GM12891 (cell line): ENCODE measurements around the gene VPS35L.
A peak's percentile ranks its signal among the peaks of the same experiment; 100 is the strongest.

Experiments used
- PAX5 ChIP-seq: IDR thresholded peaks from 2 replicates; pipeline ENCODE4 v1.6.1; 2011; ENCODE audit warnings: low read length, moderate library complexity, mild to moderate bottlenecking; ENCODE audit not compliant: insufficient read depth, severe bottlenecking
- POLR2A ChIP-seq: IDR thresholded peaks from 2 replicates; pipeline ENCODE4 v1.6.1; 2011; ENCODE audit warnings: low read depth, low read length, control low read depth
- POLR2AphosphoS5 ChIP-seq: IDR thresholded peaks from 2 replicates; pipeline ENCODE4 v1.6.1; 2011; ENCODE audit warnings: low read depth, low read length, control low read depth
- POU2F2 ChIP-seq: IDR thresholded peaks from 2 replicates; pipeline ENCODE4 v1.6.1; 2011; ENCODE audit warnings: low read depth, mild to moderate bottlenecking, control low read depth, low read length, moderate library complexity
- SPI1 ChIP-seq: IDR thresholded peaks from 2 replicates; pipeline ENCODE4 v1.6.1; 2011; ENCODE audit warnings: low read depth, low read length, control low read depth
- TAF1 ChIP-seq: IDR thresholded peaks from 2 replicates; pipeline ENCODE4 v1.6.1; 2011; ENCODE audit warnings: low read depth, low read length, control low read depth

DNA sequence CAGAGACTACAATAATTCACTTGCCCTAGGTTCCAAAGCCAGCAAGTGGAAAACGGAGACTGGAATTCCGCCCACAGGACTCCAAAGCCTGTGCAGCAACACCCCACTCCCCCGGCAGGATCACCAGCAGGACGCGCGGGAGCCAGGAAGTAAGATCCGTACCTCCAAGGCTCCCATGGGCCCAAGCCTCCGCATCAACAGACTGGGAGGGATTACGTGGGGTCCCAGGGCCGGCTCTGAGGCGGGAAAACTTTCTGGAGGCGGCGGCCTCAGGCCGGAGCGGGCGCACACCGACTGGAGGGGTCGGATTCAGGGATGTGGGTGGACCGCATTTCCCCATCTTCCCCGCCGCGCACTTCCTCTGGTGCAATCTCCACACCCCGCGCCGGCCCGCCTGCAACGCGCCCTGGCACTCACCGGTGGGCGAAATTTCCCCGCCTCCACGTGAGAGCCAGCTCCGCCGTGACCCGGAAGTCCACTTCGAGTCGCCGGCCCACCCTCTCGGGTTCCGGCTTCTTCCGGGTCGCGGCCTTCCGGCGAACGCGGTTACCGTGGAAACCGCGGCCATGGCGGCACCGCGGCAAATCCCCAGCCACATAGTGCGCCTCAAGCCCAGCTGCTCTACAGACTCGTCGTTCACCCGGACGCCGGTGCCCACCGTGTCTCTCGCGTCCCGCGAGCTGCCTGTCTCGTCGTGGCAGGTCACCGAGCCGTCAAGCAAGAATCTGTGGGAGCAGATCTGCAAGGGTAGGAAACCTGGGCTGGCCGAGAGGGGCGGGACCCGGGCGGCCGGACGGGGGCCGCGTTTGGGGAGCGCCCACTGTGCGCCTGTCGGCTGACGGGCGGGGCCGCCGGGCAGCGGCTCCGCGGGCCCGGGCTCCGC is 162.5 kb downstream of the VPS35L start, which contains the start of the genes IQCK and KNOP1:
- TF ChIP-seq POLR2A (peak; percentile 63), POLR2AphosphoS5 (peak; percentile 39; the same call in 1 of the 2 replicates), TAF1 (no peak), PAX5 (no peak), SPI1 (no peak), POU2F2 (no peak; the same call in 1 of the 2 replicates)
